ENCODE data around the gene ASRGL1. TPM values are rescaled to one million over a fixed set of nuclear protein-coding genes. Genes with fewer than 3 reads are reported as not detected.

ASRGL1 gene
- total and polyA plus RNA-seq, 2 donors (not counting 1 experiment from before 2014, with no cell fraction given): 0.49 to 1.3 TPM

DNA sequence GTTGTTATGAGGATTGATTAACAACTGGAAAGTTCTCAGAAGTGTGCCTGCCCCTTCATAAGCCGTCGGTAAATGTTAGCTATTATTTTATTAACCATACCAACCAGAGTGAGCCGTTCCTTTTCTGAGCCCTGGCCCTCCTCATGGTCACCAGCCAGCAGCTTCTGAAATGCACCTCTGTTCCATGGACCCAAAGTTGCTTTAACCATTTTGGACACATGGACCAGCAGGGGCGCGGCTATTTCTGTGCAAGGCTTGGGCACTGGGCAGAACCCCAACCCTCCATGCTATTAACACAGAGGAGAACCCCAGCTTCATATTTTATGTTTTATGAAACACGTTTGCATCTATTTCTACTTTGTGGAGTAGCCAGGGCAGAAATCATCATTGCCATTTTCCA lies 63.0 kb downstream of the ASRGL1 start:
- intact Hi-C loops (cut with micrococcal nuclease): no loop called here
- no peak overlapping the region for H2AFZ ChIP-seq (ENCODE audit: insufficient read depth, low read depth, low read length, poor library complexity, severe bottlenecking)
- DNase-seq (no peak), ATAC-seq (ENCODE audit: low read depth) (no peak)
- H3K27me3 ChIP-seq (replicated peaks in 1 of 4; ENCODE audit: control extremely low read depth in 1 of 4, control insufficient read depth in 3 of 4, insufficient read depth in 4 of 4, low read length in 3 of 4): peaks cover 0 to 8% (median 0%) of the 10 kb centered on the region in 4 experiments
- H3K4me1 ChIP-seq (ENCODE audit: control insufficient read depth in 2 of 2, insufficient read depth in 2 of 2, low read length in 2 of 2): peaks cover 9 to 11% of the 10 kb centered on the region in 2 donors
- ChIA-PET POLR2A (no interaction called here), CTCF (interaction anchor here (1.0 to 1.5 kb wide), 3 partner anchors 10 to 143 kb away, joined by 3 to 4 read pairs (median 3); no protein-coding TSS in a partner anchor)
- Mint-ChIP-seq H3K27me3 (peaks cover 18% of the 10 kb centered on the region), H3K4me1 (peaks cover 9% of the 10 kb centered on the region), H3K9me3 (ENCODE audit: insufficient read depth) (no peaks in the 10 kb centered on the region), H3K4me3 (no peak overlapping the region), H3K27ac (no peak overlapping the region)
- H3K36me3 ChIP-seq (replicated peaks in 1 of 2; ENCODE audit: control extremely low read depth in 1 of 2, control insufficient read depth in 1 of 2, extremely low read depth in 1 of 2, insufficient read depth in 2 of 2, low read length in 1 of 2): no peaks in the 10 kb centered on the region
- no peak overlapping the region for H3K9ac ChIP-seq (ENCODE audit: low read length)
- TF ChIP-seq CTCF (IDR thresholded peaks at IDR 0.05) (no peak), EZH2 (IDR thresholded peaks at IDR 0.05; ENCODE audit: borderline replicate concordance, insufficient read depth, low read depth, low read length, poor library complexity, severe bottlenecking) (no peak)
- H3K4me3 ChIP-seq (ENCODE audit: control extremely low read depth in 1 of 5, extremely low read depth in 1 of 5, insufficient read depth in 1 of 5, low read depth in 2 of 5, low read length in 4 of 5): no peak overlapping the region
- WGBS (ENCODE audit: insufficient coverage): 97% methylated on average over 4 of the region's 6 CpGs
- no peaks in the 10 kb centered on the region for H4K20me1 ChIP-seq (ENCODE audit: control insufficient read depth, insufficient read depth, low read length, poor library complexity, severe bottlenecking)
- no peaks in the 10 kb centered on the region for H3K79me2 ChIP-seq (ENCODE audit: control insufficient read depth, insufficient read depth, low read length)
- H3K27ac ChIP-seq (ENCODE audit: low read length in 2 of 2): no peak overlapping the region
- H3K9me3 ChIP-seq (ENCODE audit: control extremely low read depth in 1 of 3, control insufficient read depth in 2 of 3, insufficient read depth in 1 of 3, low read length in 2 of 3): no peaks in the 10 kb centered on the region
- H3K4me2 ChIP-seq (replicated peaks; ENCODE audit: low read depth, low read length, poor library complexity, severe bottlenecking): no peak overlapping the region

DNA sequence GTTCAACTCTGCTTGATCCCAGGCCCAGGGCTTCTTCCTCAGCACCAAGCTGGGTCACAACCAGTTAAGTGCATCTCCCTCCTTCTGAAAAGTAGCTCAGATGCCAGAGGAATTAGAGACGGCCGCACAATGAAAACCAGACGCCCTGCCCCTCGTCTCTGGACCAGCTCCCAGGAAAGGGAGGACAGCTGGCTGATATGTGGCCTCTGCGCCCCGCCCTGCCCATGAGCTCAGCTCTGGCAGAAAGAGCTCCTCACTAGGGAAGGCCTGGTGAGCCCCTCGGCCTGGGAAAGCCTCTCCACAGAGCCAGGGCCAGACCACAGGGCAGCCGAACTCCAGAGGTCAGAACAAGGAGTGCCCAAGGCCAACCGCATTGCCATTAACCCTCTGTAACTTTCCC lies 63.5 kb downstream of the ASRGL1 start:
- Histone ChIP-seq H3K79me2 (ENCODE audit: control insufficient read depth, insufficient read depth, low read length) (no peaks in the 10 kb centered on the region), H3K9ac (ENCODE audit: low read length) (no peak overlapping the region), H3K27me3 (replicated peaks in 1 of 4; ENCODE audit: control extremely low read depth in 1 of 4, control insufficient read depth in 3 of 4, insufficient read depth in 4 of 4, low read length in 3 of 4) (peaks cover 0 to 8% (median 0%) of the 10 kb centered on the region in 4 experiments), H3K4me2 (replicated peaks; ENCODE audit: low read depth, low read length, poor library complexity, severe bottlenecking) (no peak overlapping the region), H3K4me1 (ENCODE audit: control insufficient read depth in 2 of 2, insufficient read depth in 2 of 2, low read length in 2 of 2) (peaks cover 9 to 11% of the 10 kb centered on the region in 2 donors), H3K36me3 (replicated peaks in 1 of 2; ENCODE audit: control extremely low read depth in 1 of 2, control insufficient read depth in 1 of 2, extremely low read depth in 1 of 2, insufficient read depth in 2 of 2, low read length in 1 of 2) (no peaks in the 10 kb centered on the region), H3K4me3 (ENCODE audit: control extremely low read depth in 1 of 5, extremely low read depth in 1 of 5, insufficient read depth in 1 of 5, low read depth in 2 of 5, low read length in 4 of 5) (no peak overlapping the region), H2AFZ (ENCODE audit: insufficient read depth, low read depth, low read length, poor library complexity, severe bottlenecking) (no peak overlapping the region), H3K9me3 (ENCODE audit: control extremely low read depth in 1 of 3, control insufficient read depth in 2 of 3, insufficient read depth in 1 of 3, low read length in 2 of 3) (no peaks in the 10 kb centered on the region), H4K20me1 (ENCODE audit: control insufficient read depth, insufficient read depth, low read length, poor library complexity, severe bottlenecking) (no peaks in the 10 kb centered on the region), H3K27ac (ENCODE audit: low read length in 2 of 2) (no peak overlapping the region)
- H3K4me3 Mint-ChIP-seq: no peak overlapping the region
- CTCF ChIA-PET: interaction anchor here (1.0 to 1.5 kb wide), 3 partner anchors 10 to 142 kb away, joined by 3 to 4 read pairs (median 3); no protein-coding TSS in a partner anchor
- intact Hi-C loops (cut with micrococcal nuclease): no loop called here
- H3K9me3 Mint-ChIP-seq (ENCODE audit: insufficient read depth): no peaks in the 10 kb centered on the region
- peaks cover 18% of the 10 kb centered on the region for H3K27me3 Mint-ChIP-seq
- POLR2A ChIA-PET: no interaction called here
- DNase-seq (no peak), ATAC-seq (ENCODE audit: low read depth) (no peak)
- no peak overlapping the region for H3K27ac Mint-ChIP-seq
- TF ChIP-seq EZH2 (IDR thresholded peaks at IDR 0.05; ENCODE audit: borderline replicate concordance, insufficient read depth, low read depth, low read length, poor library complexity, severe bottlenecking) (no peak), CTCF (IDR thresholded peaks at IDR 0.05) (no peak)
- H3K4me1 Mint-ChIP-seq: peaks cover 9% of the 10 kb centered on the region
- 93% methylated on average over 9 of the region's 9 CpGs for WGBS (ENCODE audit: insufficient coverage)
